ENCODE measurements around the gene CT45A1. TPM values are rescaled to one million over a fixed set of nuclear protein-coding genes. Genes with fewer than 3 reads are reported as not detected.
"Not testable (repeated sequence)": the region's sequence is repeated elsewhere in the genome, so short reads cannot be mapped to it uniquely, and the experiment has no call there.

CT45A1 gene, protein sequence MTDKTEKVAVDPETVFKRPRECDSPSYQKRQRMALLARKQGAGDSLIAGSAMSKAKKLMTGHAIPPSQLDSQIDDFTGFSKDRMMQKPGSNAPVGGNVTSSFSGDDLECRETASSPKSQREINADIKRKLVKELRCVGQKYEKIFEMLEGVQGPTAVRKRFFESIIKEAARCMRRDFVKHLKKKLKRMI
- total RNA-seq, result not detected

DNA sequence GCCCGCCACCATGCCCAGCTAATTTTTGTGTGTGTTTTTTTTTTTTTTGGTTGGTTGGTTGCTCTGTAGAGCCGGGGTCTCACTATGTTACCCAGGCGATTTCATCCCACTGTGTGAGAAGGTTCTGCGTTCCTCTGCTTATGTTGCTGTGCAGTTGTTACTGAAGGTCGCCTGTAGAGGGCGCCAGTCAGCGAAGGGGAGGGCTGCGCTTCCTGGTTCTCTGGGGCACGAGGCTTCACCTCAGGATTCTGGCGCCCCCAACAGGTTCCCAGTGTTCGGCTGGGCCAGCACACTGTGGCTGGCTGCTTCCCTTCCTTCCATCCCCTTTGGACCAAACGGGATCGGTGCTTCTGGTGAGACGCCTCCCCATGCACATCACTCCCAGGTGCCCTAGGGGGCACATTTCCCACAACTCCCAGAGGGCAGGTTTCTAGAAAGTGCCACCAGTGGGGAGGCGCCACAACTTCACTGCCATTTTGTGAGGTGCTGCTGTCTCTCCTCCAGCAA, at the start of gene CT45A1:
CT45A1 (plus strand) TSS at position 457 of the 507 bp plus-strand sequence. CDS start 5,302 bp downstream, outside the sequence.
- H3K36me3 ChIP-seq, H3K27me3 ChIP-seq, H3K4me3 ChIP-seq, H3K27ac ChIP-seq, ATAC-seq, H3K9me3 ChIP-seq, H3K4me1 ChIP-seq: not testable (repeated sequence)
- WGBS, 2 donors (ENCODE audit: low coverage in 1 of 2), result 80% methylated on average over 1 of the region's 15 CpGs; no CpG with 5 or more reads in 1 of the 2 donors

DNA sequence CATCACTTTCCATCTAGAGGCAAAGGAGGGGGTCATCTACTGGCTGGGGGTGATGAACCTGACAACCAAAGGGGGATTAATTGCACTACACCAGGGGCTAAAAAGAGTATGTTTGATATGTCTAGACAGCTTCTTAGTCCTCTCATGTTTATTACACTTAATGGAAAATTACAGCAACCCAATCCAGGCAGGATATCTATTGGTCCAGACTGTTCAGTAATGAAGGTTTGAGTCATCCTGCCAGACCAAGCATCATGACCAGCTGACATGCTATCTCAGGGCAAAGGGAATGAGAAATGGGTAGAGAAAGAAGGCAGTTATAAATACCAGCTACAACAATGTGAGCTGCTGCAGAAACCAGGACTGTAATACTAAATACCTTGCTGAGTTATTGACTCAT, 40.5 kb upstream of the CT45A1 start:
- H3K27me3 ChIP-seq, H3K9me3 ChIP-seq, H3K36me3 ChIP-seq, ATAC-seq, H3K4me1 ChIP-seq, H3K27ac ChIP-seq, H3K4me3 ChIP-seq: not testable (repeated sequence)

DNA sequence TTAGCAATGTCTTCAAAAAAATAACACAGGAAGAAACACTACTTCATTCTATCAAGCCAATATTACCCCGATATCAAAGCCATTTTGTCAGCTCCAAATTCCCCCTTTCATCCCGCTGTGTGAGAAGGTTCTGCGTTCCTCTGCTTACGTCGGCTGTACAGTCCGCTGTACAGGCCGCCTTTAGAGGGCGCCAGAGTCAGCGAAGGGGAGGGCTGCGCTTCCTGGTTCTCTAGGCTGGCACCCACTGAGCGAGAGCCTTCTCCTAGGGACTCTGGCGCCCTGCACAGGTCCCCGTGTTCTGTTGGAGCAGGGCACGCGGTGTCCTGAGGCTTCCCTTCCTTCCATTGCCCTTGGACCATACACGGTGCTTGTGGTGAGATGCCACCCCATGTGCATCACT, 25.3 kb upstream of the CT45A1 start:
- no peaks in the 10 kb centered on the region for H3K9me3 ChIP-seq
- no peak overlapping the region for H3K4me3 ChIP-seq
- no peak for ATAC-seq
- TF ChIP-seq, protein P1, sequence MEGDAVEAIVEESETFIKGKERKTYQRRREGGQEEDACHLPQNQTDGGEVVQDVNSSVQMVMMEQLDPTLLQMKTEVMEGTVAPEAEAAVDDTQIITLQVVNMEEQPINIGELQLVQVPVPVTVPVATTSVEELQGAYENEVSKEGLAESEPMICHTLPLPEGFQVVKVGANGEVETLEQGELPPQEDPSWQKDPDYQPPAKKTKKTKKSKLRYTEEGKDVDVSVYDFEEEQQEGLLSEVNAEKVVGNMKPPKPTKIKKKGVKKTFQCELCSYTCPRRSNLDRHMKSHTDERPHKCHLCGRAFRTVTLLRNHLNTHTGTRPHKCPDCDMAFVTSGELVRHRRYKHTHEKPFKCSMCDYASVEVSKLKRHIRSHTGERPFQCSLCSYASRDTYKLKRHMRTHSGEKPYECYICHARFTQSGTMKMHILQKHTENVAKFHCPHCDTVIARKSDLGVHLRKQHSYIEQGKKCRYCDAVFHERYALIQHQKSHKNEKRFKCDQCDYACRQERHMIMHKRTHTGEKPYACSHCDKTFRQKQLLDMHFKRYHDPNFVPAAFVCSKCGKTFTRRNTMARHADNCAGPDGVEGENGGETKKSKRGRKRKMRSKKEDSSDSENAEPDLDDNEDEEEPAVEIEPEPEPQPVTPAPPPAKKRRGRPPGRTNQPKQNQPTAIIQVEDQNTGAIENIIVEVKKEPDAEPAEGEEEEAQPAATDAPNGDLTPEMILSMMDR (IDR thresholded peaks at IDR 0.05), result no peak
- TF ChIP-seq POLR2AphosphoS5 (IDR thresholded peaks at IDR 0.05) (no peak), POLR2A (IDR thresholded peaks at IDR 0.05) (no peak), EP300 (IDR thresholded peaks at IDR 0.05) (no peak)
- H3K36me3 ChIP-seq, result no peaks in the 10 kb centered on the region
- H3K4me1 ChIP-seq, result no peaks in the 10 kb centered on the region
- no peaks in the 10 kb centered on the region for H3K27me3 ChIP-seq
- WGBS, 2 donors (ENCODE audit: low coverage in 1 of 2), result 56 to 63% methylated on average over 2 to 7 of the region's 16 CpGs
- no peak overlapping the region for H3K27ac ChIP-seq

DNA sequence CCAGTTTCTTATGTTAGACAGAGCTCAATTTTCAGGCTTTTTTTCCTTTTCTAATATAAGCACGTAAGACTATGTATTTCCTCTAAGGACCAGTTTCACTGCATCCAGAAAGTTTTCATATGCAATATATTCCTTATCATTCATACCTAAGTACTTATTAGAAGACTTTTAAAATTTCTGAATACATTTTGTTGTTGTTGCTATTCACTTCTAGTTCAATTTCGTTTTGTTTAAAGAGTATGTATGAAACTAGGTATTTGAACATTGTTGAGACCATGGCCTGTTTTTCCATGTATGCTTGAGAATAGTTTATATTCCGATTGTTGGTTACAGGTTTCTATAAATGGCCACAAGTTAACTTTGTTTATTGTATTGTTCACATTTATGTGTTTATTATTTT, 18.0 kb upstream of the CT45A1 start:
- no peaks in the 10 kb centered on the region for H3K36me3 ChIP-seq
- no peaks in the 10 kb centered on the region for H3K27me3 ChIP-seq
- ATAC-seq, result no peak
- H3K27ac ChIP-seq, result no peak overlapping the region
- H3K9me3 ChIP-seq, result no peaks in the 10 kb centered on the region
- no peaks in the 10 kb centered on the region for H3K4me1 ChIP-seq
- 33 to 83% methylated on average over 3 of the region's 3 CpGs for WGBS, 2 donors (ENCODE audit: low coverage in 1 of 2)
- TF ChIP-seq POLR2AphosphoS5 (IDR thresholded peaks at IDR 0.05), result no peak
- TF ChIP-seq POLR2A (IDR thresholded peaks at IDR 0.05), result no peak
- TF ChIP-seq, protein P1 (IDR thresholded peaks at IDR 0.05), result no peak
- TF ChIP-seq EP300 (IDR thresholded peaks at IDR 0.05), result no peak
- no peak overlapping the region for H3K4me3 ChIP-seq

DNA sequence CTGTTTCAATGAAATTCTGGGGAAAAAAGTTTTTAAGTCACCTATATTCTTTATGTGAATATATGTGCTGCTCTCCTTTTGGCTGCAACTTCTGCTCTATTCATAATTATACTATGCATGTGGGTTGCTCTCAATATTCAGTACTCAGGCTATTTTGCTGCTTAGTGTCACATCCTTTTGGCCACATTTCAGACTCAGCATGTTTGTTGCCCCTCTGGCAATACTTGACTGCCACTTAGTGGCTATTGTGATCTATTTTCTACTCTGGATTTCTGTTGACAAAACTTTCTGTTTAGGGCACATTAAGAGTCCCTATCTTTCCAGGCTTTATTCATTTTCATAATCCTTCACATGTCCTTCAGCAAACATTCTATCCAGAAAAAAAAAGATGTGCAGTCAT, 15.8 kb upstream of the CT45A1 start:
- TF ChIP-seq, protein P1 (IDR thresholded peaks at IDR 0.05), result peak in 1 of 4 experiments; percentile 8
- TF ChIP-seq POLR2AphosphoS5 (IDR thresholded peaks at IDR 0.05), result no peak
- TF ChIP-seq POLR2A (IDR thresholded peaks at IDR 0.05), result no peak
- TF ChIP-seq EP300 (IDR thresholded peaks at IDR 0.05), result no peak
- H3K4me3 ChIP-seq, result no peak overlapping the region

DNA sequence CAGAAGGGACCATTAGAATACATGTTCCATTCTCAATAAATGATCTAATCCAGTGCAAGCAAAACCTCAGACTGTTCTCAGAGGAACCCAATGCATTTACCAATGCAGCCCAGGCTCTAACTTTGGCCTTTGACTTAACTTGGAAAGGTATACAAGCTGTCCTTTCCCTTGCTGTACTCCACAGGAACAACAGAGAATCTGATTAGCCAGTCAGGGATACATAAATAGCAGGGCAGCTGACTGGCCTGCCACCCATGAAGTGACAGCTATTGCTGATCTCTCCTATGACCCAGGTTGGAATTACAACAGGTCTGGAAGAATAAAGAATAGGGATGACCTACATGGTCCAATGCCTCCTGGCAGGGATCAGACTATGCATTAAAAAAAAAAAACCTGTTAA, 14.5 kb upstream of the CT45A1 start:
- H3K4me3 ChIP-seq, result no peak overlapping the region
- H3K9me3 ChIP-seq, result no peaks in the 10 kb centered on the region
- ATAC-seq, result no peak
- H3K27ac ChIP-seq, result no peak overlapping the region
- H3K27me3 ChIP-seq, result no peaks in the 10 kb centered on the region
- TF ChIP-seq EP300 (IDR thresholded peaks at IDR 0.05) (no peak), POLR2A (IDR thresholded peaks at IDR 0.05) (no peak)
- TF ChIP-seq, protein P1 (IDR thresholded peaks at IDR 0.05), result no peak
- H3K36me3 ChIP-seq, result no peaks in the 10 kb centered on the region
- no peaks in the 10 kb centered on the region for H3K4me1 ChIP-seq

More for the DNA sequence above, 15.8 kb upstream of the CT45A1 start:
- H3K36me3 ChIP-seq, result no peaks in the 10 kb centered on the region
- no peaks in the 10 kb centered on the region for H3K4me1 ChIP-seq
- ATAC-seq, result no peak
- no peaks in the 10 kb centered on the region for H3K9me3 ChIP-seq
- H3K27me3 ChIP-seq, result no peaks in the 10 kb centered on the region
- H3K27ac ChIP-seq, result no peak overlapping the region
